H1 (cell line): ENCODE results near the gene ASB3. TPM values are rescaled to one million over a fixed set of nuclear protein-coding genes. Genes with fewer than 3 reads are reported as not detected.

Experiments used
- CHD7 ChIP-seq: fragments of 300-600 bp; sonication (generic); IDR thresholded peaks from 2 replicates; pipeline ENCODE4 v1.7.1; 2012; ENCODE audit warnings: low read length, moderate library complexity, mild to moderate bottlenecking, inconsistent platforms; ENCODE audit not compliant: insufficient replicate concordance
- CTBP2 ChIP-seq: IDR thresholded peaks from 2 replicates; pipeline ENCODE4 v1.7.0; 2011; ENCODE audit warnings: borderline replicate concordance, mild to moderate bottlenecking, moderate library complexity, mixed read lengths, low read length; ENCODE audit not compliant: insufficient read depth, insufficient read length
- EZH2 ChIP-seq: fragments of 200-600 bp; sonication (generic); IDR thresholded peaks from 2 replicates; pipeline ENCODE4 v1.7.1; 2012; ENCODE audit warnings: low read depth, mild to moderate bottlenecking, moderate library complexity, low read length, inconsistent platforms; ENCODE audit not compliant: severe bottlenecking
- polyA plus RNA-seq, 7 experiments: library from polyadenylated mRNA; depleted of rRNA in 3 of 7; stranded (reverse) in 5 of 7; unstranded in 2 of 7; fragments of >200 nt in 5 of 7; fragments of 200-250 nt in 2 of 7; gene quantifications; 1 replicate in 5 of 7; 2 replicates in 1 of 7; 4 replicates in 1 of 7; pipeline versions ENCODE4 v1.2.1 to v1.2.3, GENCODE V29; 2011 to 2013; ENCODE audit warnings: missing spikeins in 2 of 7, mixed read lengths in 2 of 7
- total RNA-seq: library from RNA; stranded (reverse); fragmentation: NEBNext Ultra II Directional; extraction: Animal tissue kit (Norgen Biotek cat#: 25700); gene quantifications from 2 replicates; pipeline ENCODE4 v1.2.1, GENCODE V29; 2021

ASB3 gene
- total and polyA plus RNA-seq, 2 of the 8 experiments (the other 6 are each of a cell fraction or from before 2014, with no cell fraction given) = 22.6 to 25.4 TPM

- TF ChIP-seq CHD7 (no peak), EZH2 (no peak), CTBP2 (no peak)
Observed at GRCh38 chr2:53640466-53640865, 146.3 kb downstream of the ASB3 start (continued).
